Karpas-422 (cell line): ENCODE measurements around the gene YPEL4. TPM values are rescaled to one million over a fixed set of nuclear protein-coding genes. Genes with fewer than 3 reads are reported as not detected.

ENCODE experiments used
- DNase-seq: peaks from one replicate; pipeline ENCODE4 v3.0.0-alpha.2; 2015
- H2AFZ ChIP-seq: fragments of 200-600 bp; sonication (generic); 2 replicates; pipeline ENCODE4 v1.6.1; 2014; ENCODE audit warnings: antibody characterized with exemption, low read length, mixed read lengths
- H3K27ac ChIP-seq: fragments of 200-600 bp; sonication (generic); 2 replicates; pipeline ENCODE4 v1.5.1; 2014; ENCODE audit warnings: mild to moderate bottlenecking, low read length, moderate library complexity
- H3K27me3 ChIP-seq: fragments of 200-600 bp; sonication (generic); 2 replicates; pipeline ENCODE4 v1.6.1; 2014; ENCODE audit warnings: low read length, mixed read lengths
- H3K36me3 ChIP-seq: fragments of 200-600 bp; sonication (generic); 2 replicates; pipeline ENCODE4 v1.6.1; 2014; ENCODE audit warnings: low read length, mixed read lengths; ENCODE audit not compliant: insufficient read depth
- H3K4me1 ChIP-seq: fragments of 200-600 bp; sonication (generic); 2 replicates; pipeline ENCODE4 v1.6.1; 2014; ENCODE audit warnings: mild to moderate bottlenecking, low read length, mixed read lengths
- H3K4me2 ChIP-seq: fragments of 200-600 bp; sonication (generic); 2 replicates; pipeline ENCODE4 v1.6.1; 2014; ENCODE audit warnings: low read length, low read depth, mild to moderate bottlenecking; ENCODE audit not compliant: poor library complexity, severe bottlenecking
- H3K4me3 ChIP-seq: fragments of 200-600 bp; sonication (generic); 2 replicates; pipeline ENCODE4 v1.5.1; 2014; ENCODE audit warnings: mild to moderate bottlenecking, antibody characterized with exemption, low read length, mixed read lengths
- H3K79me2 ChIP-seq: fragments of 200-600 bp; sonication (generic); 2 replicates; pipeline ENCODE4 v1.6.1; 2014; ENCODE audit warnings: mild to moderate bottlenecking, low read length, mixed read lengths
- H3K9ac ChIP-seq: fragments of 200-600 bp; sonication (generic); 2 replicates; pipeline ENCODE4 v1.6.0; 2014; ENCODE audit warnings: low read length
- H3K9me2 ChIP-seq: fragments of 200-600 bp; sonication (generic), shearing (Covaris generic); replicated peaks from 2 replicates; pipeline ENCODE4 v1.6.0; 2014; ENCODE audit warnings: mild to moderate bottlenecking, low read length, moderate library complexity; ENCODE audit not compliant: insufficient read depth
- H3K9me3 ChIP-seq: fragments of 300-700, 200-600 bp; sonication (generic); 2 replicates; pipeline ENCODE4 v1.6.1; 2014; ENCODE audit warnings: low read length, mixed read lengths
- H4K20me1 ChIP-seq: fragments of 200-600 bp; sonication (generic); 2 replicates; pipeline ENCODE4 v1.6.1; 2014; ENCODE audit warnings: mild to moderate bottlenecking, antibody characterized with exemption, low read length, low read depth; ENCODE audit not compliant: insufficient read depth
- total RNA-seq: library from RNA; depleted of rRNA; stranded (reverse); fragments of >200 nt; shearing (Covaris generic); gene quantifications from 2 replicates; pipeline ENCODE4 v1.2.3, GENCODE V29; 2014; ENCODE audit warnings: low replicate concordance

YPEL4 gene
- total RNA-seq, 1 experiment from 2014 or later, result not detected

DNA sequence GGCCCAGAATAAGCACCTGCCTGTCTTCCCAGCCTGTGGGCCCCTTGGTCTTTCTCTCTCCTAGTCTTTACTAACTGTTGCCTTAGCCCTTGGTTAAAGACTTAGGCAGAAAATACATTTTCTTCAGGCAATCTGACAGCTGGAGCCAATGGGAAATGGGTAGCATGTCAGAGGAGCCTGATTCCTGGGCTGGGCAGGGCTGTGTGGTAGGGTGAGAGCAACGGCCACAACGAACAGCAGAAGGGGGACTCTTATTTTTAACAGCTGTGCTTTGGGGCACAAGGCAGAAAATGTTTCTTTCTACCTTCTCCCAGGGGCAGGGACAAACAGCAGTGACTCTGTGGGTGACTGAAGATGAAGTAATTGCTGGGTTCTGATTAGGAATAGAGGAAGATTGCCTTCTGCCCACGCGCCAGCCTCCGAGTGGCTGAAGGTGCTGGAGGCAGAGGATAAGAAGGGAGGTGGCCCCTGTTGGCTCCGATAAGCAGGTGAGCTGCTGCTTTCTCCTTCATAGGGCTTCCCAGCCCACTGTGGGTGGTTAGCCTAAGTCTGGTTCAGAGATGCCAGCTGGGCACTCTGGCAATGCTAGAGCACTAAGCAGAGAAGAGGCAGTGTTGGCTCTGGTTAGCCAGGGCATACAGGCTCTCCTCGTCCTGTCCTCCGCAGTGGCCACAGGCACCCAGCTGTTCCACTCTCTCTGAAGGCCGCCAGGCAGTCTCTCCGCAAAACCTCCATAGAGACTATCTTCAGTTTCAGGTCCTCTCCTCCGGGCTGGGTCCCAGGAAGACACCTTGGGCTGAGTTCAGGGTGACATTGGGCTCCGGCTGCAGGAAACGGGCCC, 1.5 kb downstream of the YPEL4 start:
- no peaks in the 10 kb centered on the region; the same call in 1 of the 2 replicates for H3K27me3 ChIP-seq
- H3K4me3 ChIP-seq, result no peak overlapping the region
- H3K9me3 ChIP-seq, result no peaks in the 10 kb centered on the region
- no peak overlapping the region for H2AFZ ChIP-seq
- H3K36me3 ChIP-seq, result no peaks in the 10 kb centered on the region
- H3K27ac ChIP-seq, result no peak overlapping the region
- DNase-seq, result no peak
- no peaks in the 10 kb centered on the region for H3K9me2 ChIP-seq
- peaks cover 8% of the 10 kb centered on the region for H3K4me1 ChIP-seq
- H3K79me2 ChIP-seq, result no peaks in the 10 kb centered on the region
- H4K20me1 ChIP-seq, result no peaks in the 10 kb centered on the region
- no peak overlapping the region for H3K9ac ChIP-seq
- H3K4me2 ChIP-seq, result no peak overlapping the region

- H3K4me3 ChIP-seq, result no peak overlapping the region
- peaks cover 8% of the 10 kb centered on the region for H3K4me1 ChIP-seq
- H3K79me2 ChIP-seq, result no peaks in the 10 kb centered on the region
- no peak overlapping the region for H2AFZ ChIP-seq
- H3K9me3 ChIP-seq, result no peaks in the 10 kb centered on the region
- no peak for DNase-seq
- H3K27ac ChIP-seq, result no peak overlapping the region
- H3K9me2 ChIP-seq, result no peaks in the 10 kb centered on the region
- H3K27me3 ChIP-seq, result no peaks in the 10 kb centered on the region; the same call in 1 of the 2 replicates
- no peaks in the 10 kb centered on the region for H3K36me3 ChIP-seq
- no peaks in the 10 kb centered on the region for H4K20me1 ChIP-seq
- H3K4me2 ChIP-seq, result no peak overlapping the region
- no peak overlapping the region for H3K9ac ChIP-seq
These were observed 2.3 kb downstream of the YPEL4 start for GRCh38 chr11:57647372-57647771.

DNA sequence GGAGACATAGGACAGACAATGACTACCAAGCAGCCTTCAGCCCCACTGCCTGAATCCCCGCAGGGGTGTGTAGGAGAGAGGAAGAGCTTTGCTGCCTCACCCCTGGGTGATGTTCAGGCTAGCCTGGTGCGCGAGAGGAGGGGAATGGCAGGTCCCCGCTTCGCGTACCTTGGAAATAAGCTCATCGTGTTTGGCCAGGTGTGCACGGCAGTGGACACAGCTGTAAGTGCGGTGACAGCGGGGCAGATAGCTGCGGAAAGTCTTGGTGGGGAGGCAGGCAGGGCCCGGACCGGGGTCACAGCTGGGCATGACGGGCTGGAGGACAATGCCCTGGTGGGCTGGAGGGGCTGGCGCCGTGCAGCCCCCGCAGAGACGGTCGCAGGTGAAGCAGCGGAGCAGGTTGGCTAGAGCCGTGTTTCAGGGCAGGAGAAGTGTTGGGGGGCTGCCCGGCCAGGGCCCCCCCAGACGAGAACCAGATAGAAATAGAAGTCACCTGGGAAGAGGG, 2.9 kb downstream of the YPEL4 start:
- Histone ChIP-seq H3K9ac (no peak overlapping the region), H3K4me2 (no peak overlapping the region), H3K9me3 (no peaks in the 10 kb centered on the region), H3K36me3 (no peaks in the 10 kb centered on the region), H3K27me3 (no peaks in the 10 kb centered on the region; the same call in 1 of the 2 replicates), H3K27ac (no peak overlapping the region), H3K9me2 (no peaks in the 10 kb centered on the region), H3K4me3 (no peak overlapping the region), H2AFZ (no peak overlapping the region), H3K4me1 (peaks cover 8% of the 10 kb centered on the region), H4K20me1 (no peaks in the 10 kb centered on the region), H3K79me2 (no peaks in the 10 kb centered on the region)
- DNase-seq, result no peak

GRCh38 chr11:57646194-57646798, 3.4 kb downstream of the YPEL4 start:
- no peaks in the 10 kb centered on the region for H4K20me1 ChIP-seq
- no peak overlapping the region for H2AFZ ChIP-seq
- H3K9me2 ChIP-seq, result no peaks in the 10 kb centered on the region
- no peak for DNase-seq
- H3K9me3 ChIP-seq, result no peaks in the 10 kb centered on the region
- H3K4me3 ChIP-seq, result no peak overlapping the region
- no peak overlapping the region for H3K9ac ChIP-seq
- no peaks in the 10 kb centered on the region for H3K79me2 ChIP-seq
- no peak overlapping the region for H3K4me2 ChIP-seq
- H3K4me1 ChIP-seq, result peaks cover 8% of the 10 kb centered on the region
- no peaks in the 10 kb centered on the region for H3K36me3 ChIP-seq
- H3K27ac ChIP-seq, result no peak overlapping the region
- H3K27me3 ChIP-seq, result no peaks in the 10 kb centered on the region; the same call in 1 of the 2 replicates

DNA sequence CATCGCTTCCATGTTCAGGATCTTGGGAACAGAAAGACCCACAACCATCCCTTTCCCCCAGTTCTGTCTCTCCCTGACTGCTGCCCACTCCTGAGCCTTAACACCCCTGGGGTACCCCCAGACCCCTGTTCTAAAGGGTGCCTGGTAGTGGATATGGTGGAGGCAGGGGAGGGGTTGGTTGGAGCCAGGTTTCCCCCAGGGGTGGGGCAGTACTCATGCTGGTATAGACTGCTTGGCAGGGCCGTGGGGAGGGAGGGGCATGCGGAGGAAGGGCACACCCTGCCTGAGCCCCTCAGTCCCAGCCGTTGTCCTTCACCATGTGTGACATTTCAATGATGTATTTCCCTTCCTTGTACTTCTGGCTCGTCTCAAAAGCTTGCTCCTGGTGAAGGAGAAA, 4.0 kb downstream of the YPEL4 start:
- H3K27ac ChIP-seq, result no peak overlapping the region
- no peak overlapping the region for H3K9ac ChIP-seq
- H3K4me3 ChIP-seq, result no peak overlapping the region
- no peak overlapping the region for H3K4me2 ChIP-seq
- no peaks in the 10 kb centered on the region; the same call in 1 of the 2 replicates for H3K27me3 ChIP-seq
- H3K4me1 ChIP-seq, result peaks cover 11% of the 10 kb centered on the region
- no peak for DNase-seq
- H3K79me2 ChIP-seq, result no peaks in the 10 kb centered on the region
- no peaks in the 10 kb centered on the region for H3K36me3 ChIP-seq
- H4K20me1 ChIP-seq, result no peaks in the 10 kb centered on the region
- H2AFZ ChIP-seq, result no peak overlapping the region
- no peaks in the 10 kb centered on the region for H3K9me2 ChIP-seq
- H3K9me3 ChIP-seq, result no peaks in the 10 kb centered on the region

GRCh38 chr11:57644748-57645688, 4.7 kb downstream of the YPEL4 start:
- Histone ChIP-seq H3K9ac (no peak overlapping the region), H3K4me3 (no peak overlapping the region), H4K20me1 (no peaks in the 10 kb centered on the region), H3K36me3 (no peaks in the 10 kb centered on the region), H3K27me3 (no peaks in the 10 kb centered on the region; the same call in 1 of the 2 replicates), H3K9me2 (no peaks in the 10 kb centered on the region), H2AFZ (no peak overlapping the region), H3K4me2 (no peak overlapping the region), H3K9me3 (no peaks in the 10 kb centered on the region), H3K4me1 (peaks cover 17% of the 10 kb centered on the region), H3K79me2 (no peaks in the 10 kb centered on the region), H3K27ac (no peak overlapping the region)
- DNase-seq, result peak; percentile 92

GRCh38 chr11:57643802-57644201, 5.9 kb downstream of the YPEL4 start:
- H3K79me2 ChIP-seq, result no peaks in the 10 kb centered on the region
- no peak overlapping the region for H2AFZ ChIP-seq
- no peak overlapping the region for H3K9ac ChIP-seq
- H4K20me1 ChIP-seq, result no peaks in the 10 kb centered on the region
- no peak for DNase-seq
- no peak overlapping the region for H3K4me3 ChIP-seq
- H3K9me3 ChIP-seq, result no peaks in the 10 kb centered on the region
- no peak overlapping the region for H3K4me2 ChIP-seq
- no peaks in the 10 kb centered on the region for H3K9me2 ChIP-seq
- no peaks in the 10 kb centered on the region for H3K36me3 ChIP-seq
- H3K4me1 ChIP-seq, result peaks cover 10% of the 10 kb centered on the region
- no peaks in the 10 kb centered on the region for H3K27me3 ChIP-seq
- no peak overlapping the region for H3K27ac ChIP-seq
